Activated CD8-positive, alpha-beta T cell treated with anti-CD3 and anti-CD28 coated beads for 36 hours (primary cell): ENCODE measurements around the gene ANKH. TPM values are rescaled to one million over a fixed set of nuclear protein-coding genes. Genes with fewer than 3 reads are reported as not detected.

Experiments used
- ATAC-seq: fragments of 200-7000 bp; cut with Tn5 transposase; one replicate; pipeline ENCODE4 v1.10.0; 2021; ENCODE audit warnings: mild to moderate bottlenecking, moderate library complexity
- CTCF ChIA-PET: fragments of 350-600 bp; sonication (Branson Sonifier 250); formaldehyde crosslinking; loops from one replicate; lab custom pipeline; 2021; ENCODE audit warnings: antibody characterized with exemption; lab: Charles Lee
- POLR2A ChIA-PET: fragments of 350-600 bp; sonication (Branson Sonifier 250); formaldehyde crosslinking; loops from one replicate; lab custom pipeline; 2021; ENCODE audit warnings: antibody characterized with exemption; lab: Charles Lee
- DNase-seq: peaks from one replicate; pipeline ENCODE4 v3.0.0-alpha.2; 2020
- H3K27ac Mint-ChIP-seq: one replicate; pipeline ENCODE4 v1.8.0; 2021; ENCODE audit warnings: mild to moderate bottlenecking, mixed read lengths
- H3K27me3 Mint-ChIP-seq: one replicate; pipeline ENCODE4 v1.8.0; 2021; ENCODE audit warnings: mixed read lengths
- H3K36me3 Mint-ChIP-seq: one replicate; pipeline ENCODE4 v1.8.0; 2021; ENCODE audit warnings: low read depth, mixed read lengths
- H3K4me1 Mint-ChIP-seq: one replicate; pipeline ENCODE4 v1.8.0; 2021; ENCODE audit warnings: low read depth, mixed read lengths
- H3K4me3 Mint-ChIP-seq: one replicate; pipeline ENCODE4 v1.8.0; 2021; ENCODE audit warnings: mild to moderate bottlenecking, moderate library complexity, mixed read lengths
- H3K9me3 Mint-ChIP-seq: one replicate; pipeline ENCODE4 v1.8.0; 2021; ENCODE audit warnings: mixed read lengths
- CTCF ChIP-seq: fragments of 200-600 bp; IDR thresholded peaks from one replicate; pipeline ENCODE4 v1.8.0; 2022; ENCODE audit warnings: antibody characterized with exemption, mild to moderate bottlenecking
- intact Hi-C: fragments of 100-400 bp; cut with micrococcal nuclease; formaldehyde crosslinking; loops from one replicate; pipeline ENCODE4 v1.10.0; 2022
- total RNA-seq, 2 experiments: library from RNA; stranded (reverse); gene quantifications; one replicate each; pipeline ENCODE4 v1.2.3, GENCODE V29; 2021

The ANKH gene
- total RNA-seq, 2 experiments from 2014 or later, result 85.4 to 87.2 TPM

GRCh38 chr5:14777932-14778791 is 93.4 kb downstream of the ANKH start:
- Mint-ChIP-seq H3K36me3 (peaks cover 25% of the 10 kb centered on the region), H3K9me3 (no peaks in the 10 kb centered on the region), H3K4me3 (no peak overlapping the region), H3K27ac (no peak overlapping the region), H3K27me3 (no peaks in the 10 kb centered on the region), H3K4me1 (peaks cover 29% of the 10 kb centered on the region)
- ATAC-seq (no peak), DNase-seq (no peak)
- POLR2A ChIA-PET, result interaction anchor here (1.1 kb wide), 1 partner anchor 115 kb away, joined by 3 read pairs; no protein-coding TSS in a partner anchor
- intact Hi-C loops, result no loop called here
- CTCF ChIA-PET, result no interaction called here
- no peak for TF ChIP-seq CTCF

GRCh38 chr5:14777187-14777586 is 94.4 kb downstream of the ANKH start:
- Mint-ChIP-seq H3K9me3 (no peaks in the 10 kb centered on the region), H3K4me1 (peaks cover 26% of the 10 kb centered on the region), H3K27me3 (no peaks in the 10 kb centered on the region), H3K36me3 (peaks cover 25% of the 10 kb centered on the region), H3K27ac (no peak overlapping the region), H3K4me3 (no peak overlapping the region)
- ChIA-PET POLR2A (interaction anchor here (1.1 kb wide), 1 partner anchor 116 kb away, joined by 3 read pairs; no protein-coding TSS in a partner anchor), CTCF (no interaction called here)
- intact Hi-C loops, result no loop called here
- DNase-seq, result no peak
- TF ChIP-seq CTCF, result no peak
- ATAC-seq, result no peak

GRCh38 chr5:14776602-14777001 is 95.0 kb downstream of the ANKH start:
- TF ChIP-seq CTCF, result no peak
- intact Hi-C loops, result no loop called here
- ChIA-PET POLR2A (no interaction called here), CTCF (interaction anchor here (1.3 kb wide), 1 partner anchor 226 kb away, joined by 3 read pairs; no protein-coding TSS in a partner anchor)
- peaks cover 20% of the 10 kb centered on the region for H3K4me1 Mint-ChIP-seq
- no peaks in the 10 kb centered on the region for H3K9me3 Mint-ChIP-seq
- no peak overlapping the region for H3K4me3 Mint-ChIP-seq
- no peak for ATAC-seq
- H3K27me3 Mint-ChIP-seq, result no peaks in the 10 kb centered on the region
- peaks cover 24% of the 10 kb centered on the region for H3K36me3 Mint-ChIP-seq
- no peak overlapping the region for H3K27ac Mint-ChIP-seq
- DNase-seq, result no peak

DNA sequence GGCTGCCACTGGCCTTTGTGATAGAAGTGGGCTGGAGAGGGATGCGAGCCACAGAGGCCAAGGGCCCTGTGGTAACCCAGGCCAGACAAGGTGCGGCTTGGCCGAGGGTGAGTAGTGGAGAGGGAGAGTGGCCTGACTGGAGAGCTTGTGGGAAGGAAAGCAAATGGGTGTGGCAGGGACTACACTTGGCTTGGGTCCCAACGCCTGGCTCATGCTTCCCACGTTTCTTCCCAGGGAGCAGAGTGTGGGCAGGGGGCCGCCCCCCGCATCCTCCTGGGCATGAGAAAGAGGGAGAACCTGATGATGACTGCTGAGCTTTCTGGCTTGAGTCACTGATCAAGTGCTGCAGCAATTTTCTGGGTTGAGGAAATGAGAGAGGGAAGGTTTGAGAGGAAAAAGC is 95.7 kb downstream of the ANKH start:
- intact Hi-C loops, result no loop called here
- Mint-ChIP-seq H3K9me3 (no peaks in the 10 kb centered on the region), H3K27ac (no peak overlapping the region), H3K4me3 (no peak overlapping the region), H3K36me3 (peaks cover 18% of the 10 kb centered on the region), H3K4me1 (peaks cover 15% of the 10 kb centered on the region), H3K27me3 (no peaks in the 10 kb centered on the region)
- POLR2A ChIA-PET, result no interaction called here
- CTCF ChIA-PET, result interaction anchor here (1.3 kb wide), 1 partner anchor 227 kb away, joined by 3 read pairs; no protein-coding TSS in a partner anchor
- ATAC-seq, result no peak
- no peak for DNase-seq
- no peak for TF ChIP-seq CTCF

DNA sequence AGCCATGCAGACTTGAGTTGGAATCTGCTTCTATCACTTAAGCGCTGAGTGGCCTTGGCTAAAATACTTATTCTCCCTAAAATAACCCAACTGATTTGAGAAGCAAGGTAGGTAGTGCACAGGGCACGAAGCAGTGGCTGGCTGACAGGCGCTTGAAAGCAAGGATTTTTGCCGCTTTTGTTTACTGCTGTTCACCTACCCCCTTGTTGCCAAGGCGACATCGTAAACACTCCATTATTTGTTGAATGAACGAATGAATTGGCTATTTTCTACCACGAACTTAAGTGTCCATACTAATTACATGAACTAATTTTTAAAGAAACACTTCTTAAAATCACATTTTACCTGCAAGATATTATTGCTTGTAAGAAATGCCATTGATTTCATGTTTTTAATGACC is 98.0 kb downstream of the ANKH start:
- DNase-seq (no peak), ATAC-seq (no peak)
- Mint-ChIP-seq H3K36me3 (peaks cover 10% of the 10 kb centered on the region), H3K27ac (no peak overlapping the region), H3K27me3 (no peaks in the 10 kb centered on the region), H3K9me3 (no peaks in the 10 kb centered on the region), H3K4me3 (no peak overlapping the region), H3K4me1 (peaks cover 5% of the 10 kb centered on the region)
- intact Hi-C loops, result no loop called here
- no peak for TF ChIP-seq CTCF
- ChIA-PET POLR2A (no interaction called here), CTCF (no interaction called here)
